HUES6 (cell line): ENCODE results near the gene NKAIN1.

Experiments used
- H3K27ac ChIP-seq: 2 replicates; pipeline ENCODE4 v1.7.0; 2013; ENCODE audit warnings: low read depth, mild to moderate bottlenecking, low read length, inconsistent platforms
- H3K27me3 ChIP-seq: 2 replicates; pipeline ENCODE4 v1.6.1; 2013; ENCODE audit warnings: low read length; ENCODE audit not compliant: control insufficient read depth, insufficient read depth
- H3K36me3 ChIP-seq: 2 replicates; pipeline ENCODE4 v1.6.1; 2013; ENCODE audit warnings: low read length; ENCODE audit not compliant: control insufficient read depth, insufficient read depth
- H3K4me1 ChIP-seq: 2 replicates; pipeline ENCODE4 v1.6.1; 2013; ENCODE audit warnings: low read length; ENCODE audit not compliant: control insufficient read depth, insufficient read depth
- H3K4me3 ChIP-seq: 2 replicates; pipeline ENCODE4 v1.5.1; 2013; ENCODE audit warnings: low read depth, low read length
- H3K9ac ChIP-seq: one replicate; pipeline ENCODE4 v1.6.1; 2013; ENCODE audit warnings: mild to moderate bottlenecking, low read length
- H3K9me3 ChIP-seq: 2 replicates; pipeline ENCODE4 v1.6.1; 2013; ENCODE audit warnings: low read depth, low read length; ENCODE audit not compliant: control insufficient read depth, insufficient read depth

NKAIN1 gene

DNA sequence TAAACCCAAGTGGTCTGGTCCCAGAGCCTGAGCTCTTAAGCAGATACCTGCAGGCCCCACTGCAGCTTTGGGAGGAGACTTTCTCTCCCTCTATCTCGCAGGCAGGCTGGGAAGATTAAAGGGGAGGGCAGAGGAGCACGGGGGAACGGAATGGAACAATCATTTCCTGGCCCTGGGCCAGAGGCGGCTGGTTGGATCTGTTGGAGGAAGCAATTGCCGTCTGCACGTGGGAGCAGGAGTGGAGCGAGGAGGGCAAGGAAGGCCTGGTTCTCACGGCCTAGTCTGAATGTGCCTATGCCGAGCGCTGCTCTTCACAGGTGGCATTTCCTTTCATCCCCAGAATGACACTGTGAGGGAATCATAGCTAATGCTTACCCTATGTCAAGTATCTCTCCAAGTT lies 23.7 kb downstream of the NKAIN1 start:
- Histone ChIP-seq H3K4me3 (no peak overlapping the region), H3K9me3 (no peaks in the 10 kb centered on the region), H3K36me3 (no peaks in the 10 kb centered on the region), H3K4me1 (peaks cover 13% of the 10 kb centered on the region), H3K27me3 (no peaks in the 10 kb centered on the region), H3K27ac (no peak overlapping the region), H3K9ac (no peak overlapping the region)

DNA sequence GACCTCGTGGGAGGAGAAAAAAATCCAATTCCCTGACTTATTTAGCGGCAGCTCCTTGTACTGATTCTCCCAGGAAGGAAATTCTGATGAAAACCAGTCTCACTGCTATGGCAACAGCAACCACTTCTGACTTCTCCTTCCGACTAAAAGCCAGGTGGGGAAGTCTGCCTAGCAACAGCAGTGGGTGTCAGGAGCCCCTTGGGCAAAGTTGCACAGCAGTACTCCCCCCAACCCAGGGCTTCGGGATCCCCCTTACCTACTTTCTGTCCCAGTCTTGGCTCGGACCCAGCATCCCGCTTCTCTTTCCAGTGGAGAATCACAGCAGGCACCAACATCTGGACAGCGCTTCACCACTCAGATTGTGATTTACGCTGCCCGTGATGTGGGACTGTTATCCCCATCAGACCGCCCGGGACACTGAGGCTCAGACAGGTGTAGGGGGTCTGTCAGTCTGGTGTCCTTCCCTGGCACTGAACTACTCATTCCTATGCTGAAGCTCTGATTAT lies 24.6 kb downstream of the NKAIN1 start:
- H3K9me3 ChIP-seq: no peaks in the 10 kb centered on the region
- H3K4me1 ChIP-seq: peaks cover 13% of the 10 kb centered on the region
- no peak overlapping the region for H3K9ac ChIP-seq
- H3K27me3 ChIP-seq: no peaks in the 10 kb centered on the region
- H3K36me3 ChIP-seq: no peaks in the 10 kb centered on the region
- no peak overlapping the region for H3K27ac ChIP-seq
- H3K4me3 ChIP-seq: no peak overlapping the region

DNA sequence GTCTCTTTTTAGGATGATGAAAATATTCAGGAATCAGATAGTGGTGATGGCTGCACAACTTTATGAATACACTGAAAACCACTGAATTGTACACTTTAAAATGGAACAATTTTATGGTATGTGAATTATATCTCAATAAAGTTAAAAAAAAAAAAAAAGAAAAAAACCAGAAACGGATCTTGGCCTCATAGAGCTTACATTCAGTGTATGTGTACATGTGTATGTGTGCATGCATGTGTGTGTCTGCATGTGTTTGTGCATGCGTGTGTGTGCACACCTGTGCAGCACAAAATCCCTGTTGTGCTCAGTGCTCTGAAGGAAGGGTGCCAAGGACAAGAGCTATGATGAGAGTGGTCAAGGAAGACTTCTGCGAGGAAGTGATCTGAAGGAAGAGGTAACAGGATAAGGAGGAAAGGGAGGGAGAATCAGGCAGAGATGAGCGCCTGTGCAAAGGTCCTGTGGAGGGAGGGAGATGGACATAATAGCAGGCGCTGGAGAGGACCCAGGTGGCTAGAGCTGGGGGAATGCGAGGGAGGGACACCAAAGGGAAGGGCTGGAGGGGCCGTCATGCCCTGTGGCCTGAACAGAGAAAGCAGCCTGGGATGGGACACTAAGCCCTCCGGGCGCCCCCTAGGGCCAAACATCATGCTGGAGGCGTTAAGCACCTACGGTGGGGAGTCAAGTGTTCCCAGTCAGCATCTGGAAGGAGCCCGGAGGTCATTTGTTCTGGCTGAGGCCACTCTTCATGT lies 25.2 kb downstream of the NKAIN1 start:
- peaks cover 13% of the 10 kb centered on the region for H3K4me1 ChIP-seq
- H3K36me3 ChIP-seq: no peaks in the 10 kb centered on the region
- H3K9ac ChIP-seq: no peak overlapping the region
- no peak overlapping the region for H3K4me3 ChIP-seq
- H3K27me3 ChIP-seq: no peaks in the 10 kb centered on the region
- no peak overlapping the region for H3K27ac ChIP-seq
- H3K9me3 ChIP-seq: no peaks in the 10 kb centered on the region

DNA sequence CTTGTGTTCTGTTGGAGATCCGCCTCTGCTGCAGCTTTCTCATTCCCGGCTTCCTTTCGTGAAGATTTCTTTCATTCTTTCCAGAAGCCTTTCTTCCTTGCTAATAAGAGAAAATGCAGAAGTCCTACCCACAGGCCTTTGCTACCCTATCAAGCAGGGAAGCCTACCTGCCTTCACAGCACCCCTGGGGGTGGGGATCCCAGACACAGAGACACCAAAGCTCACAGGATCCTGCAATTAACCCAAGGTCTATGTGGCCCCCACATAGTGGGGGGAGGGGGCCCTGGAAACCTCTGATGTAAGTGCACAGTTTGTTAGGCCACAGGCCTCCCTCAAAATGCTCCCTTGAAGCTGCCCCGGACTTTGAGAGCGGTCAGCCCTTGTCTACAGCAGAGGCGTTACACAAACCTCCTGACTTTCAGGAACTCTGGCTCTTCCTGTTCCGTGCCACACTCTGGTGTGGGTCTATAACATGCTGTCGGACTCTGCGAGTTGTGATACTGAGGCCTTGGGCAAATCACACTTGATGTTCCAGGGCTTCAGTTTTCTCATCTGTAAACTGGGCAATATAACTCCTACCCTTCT lies 31.2 kb downstream of the NKAIN1 start:
- H3K36me3 ChIP-seq: no peaks in the 10 kb centered on the region
- no peak overlapping the region for H3K4me3 ChIP-seq
- H3K27me3 ChIP-seq: no peaks in the 10 kb centered on the region
- no peaks in the 10 kb centered on the region for H3K9me3 ChIP-seq
- no peaks in the 10 kb centered on the region for H3K4me1 ChIP-seq
- no peak overlapping the region for H3K9ac ChIP-seq
- H3K27ac ChIP-seq: no peak overlapping the region

DNA sequence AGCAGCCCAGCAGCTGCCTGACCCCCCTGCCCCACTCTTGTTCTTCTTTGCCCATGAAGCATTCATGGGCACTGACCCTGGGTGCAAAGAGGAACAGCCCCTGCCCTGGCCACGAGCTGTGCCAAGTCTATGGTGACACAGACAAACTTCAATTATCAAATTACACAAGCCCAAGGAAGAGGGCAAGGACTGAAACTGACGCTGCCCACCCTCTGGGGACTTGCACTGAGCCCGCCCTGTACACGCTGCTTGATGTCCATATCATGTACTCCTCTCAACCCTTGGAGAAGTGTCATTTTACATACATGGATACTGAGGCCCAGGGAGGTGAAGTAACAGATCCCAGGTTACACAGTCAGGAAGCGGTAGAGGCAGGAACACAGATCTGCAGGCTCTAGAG lies 32.1 kb downstream of the NKAIN1 start:
- H3K27me3 ChIP-seq: no peaks in the 10 kb centered on the region
- H3K9ac ChIP-seq: no peak overlapping the region
- no peaks in the 10 kb centered on the region for H3K9me3 ChIP-seq
- no peak overlapping the region for H3K4me3 ChIP-seq
- H3K27ac ChIP-seq: no peak overlapping the region
- no peaks in the 10 kb centered on the region for H3K4me1 ChIP-seq
- no peaks in the 10 kb centered on the region for H3K36me3 ChIP-seq

DNA sequence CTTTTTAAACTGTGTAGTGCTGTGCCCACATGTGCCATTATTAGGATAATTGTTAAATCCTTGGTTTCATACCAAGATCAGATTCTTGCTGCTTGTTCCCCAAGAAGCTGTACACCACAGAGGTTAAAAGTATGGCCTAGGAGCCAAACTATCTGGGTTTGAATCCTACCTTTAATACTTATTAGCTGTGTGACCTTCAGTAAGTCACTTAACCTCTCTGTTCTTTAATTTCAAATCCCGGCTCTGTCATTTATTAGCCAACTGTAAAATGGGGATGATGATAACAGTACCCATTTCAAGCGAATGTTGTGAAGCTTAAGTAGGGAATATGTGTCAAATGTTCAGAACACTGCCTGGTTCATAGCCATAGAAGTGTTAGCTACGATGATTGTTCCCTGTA lies 32.6 kb downstream of the NKAIN1 start:
- no peak overlapping the region for H3K9ac ChIP-seq
- no peak overlapping the region for H3K27ac ChIP-seq
- no peaks in the 10 kb centered on the region for H3K4me1 ChIP-seq
- no peaks in the 10 kb centered on the region for H3K27me3 ChIP-seq
- H3K36me3 ChIP-seq: no peaks in the 10 kb centered on the region
- no peak overlapping the region for H3K4me3 ChIP-seq
- no peaks in the 10 kb centered on the region for H3K9me3 ChIP-seq

DNA sequence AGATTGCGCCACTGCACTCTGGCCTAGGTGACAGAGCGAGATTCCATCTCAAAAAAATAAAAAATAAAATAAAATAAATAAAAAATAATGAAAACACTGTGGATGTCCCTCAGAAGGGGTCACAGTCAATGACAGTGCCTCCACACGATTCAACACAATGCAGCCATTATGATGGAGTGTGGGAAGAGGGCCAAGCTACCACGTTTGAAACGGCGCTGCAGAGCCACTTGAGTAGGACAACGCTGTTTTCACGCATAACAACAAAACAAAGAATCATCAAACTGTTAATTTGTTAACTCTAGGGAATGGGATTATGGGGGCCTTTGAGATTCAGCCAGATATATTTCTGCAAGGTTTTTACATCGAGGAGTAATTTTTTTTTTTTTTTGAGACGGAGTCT lies 36.5 kb downstream of the NKAIN1 start:
- Histone ChIP-seq H3K4me3 (no peak overlapping the region), H3K27ac (no peak overlapping the region), H3K9ac (no peak overlapping the region), H3K9me3 (no peaks in the 10 kb centered on the region), H3K27me3 (no peaks in the 10 kb centered on the region), H3K36me3 (no peaks in the 10 kb centered on the region), H3K4me1 (0 out of 2 replicates have a peak, but pooled peaks cover 3% of the 10 kb centered on the region)

DNA sequence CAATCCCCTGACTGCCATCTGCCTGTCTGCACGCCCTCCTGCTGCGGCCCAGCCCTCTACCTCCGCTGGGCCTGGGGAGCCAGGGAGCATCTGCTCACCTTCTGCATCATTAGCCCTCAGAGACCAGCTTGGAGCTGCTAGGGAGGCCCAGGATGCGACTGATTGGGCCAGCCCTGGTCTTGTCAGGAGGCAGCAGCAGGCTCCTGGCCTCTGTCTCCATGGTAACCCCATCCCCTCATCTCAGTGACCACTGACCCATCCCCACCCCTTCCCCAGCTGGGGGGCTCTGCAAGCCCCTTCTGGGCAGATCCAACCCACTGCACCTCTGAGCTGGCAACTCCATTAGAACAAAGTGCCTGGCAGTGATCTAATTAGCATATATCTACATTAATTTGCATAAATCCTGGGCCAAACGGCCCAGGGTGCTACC lies 37.7 kb downstream of the NKAIN1 start:
- H3K4me3 ChIP-seq: no peak overlapping the region
- H3K9ac ChIP-seq: no peak overlapping the region
- no peaks in the 10 kb centered on the region for H3K9me3 ChIP-seq
- 0 out of 2 replicates have a peak, but pooled peaks cover 3% of the 10 kb centered on the region for H3K4me1 ChIP-seq
- H3K27me3 ChIP-seq: no peaks in the 10 kb centered on the region
- H3K27ac ChIP-seq: no peak overlapping the region
- H3K36me3 ChIP-seq: no peaks in the 10 kb centered on the region

DNA sequence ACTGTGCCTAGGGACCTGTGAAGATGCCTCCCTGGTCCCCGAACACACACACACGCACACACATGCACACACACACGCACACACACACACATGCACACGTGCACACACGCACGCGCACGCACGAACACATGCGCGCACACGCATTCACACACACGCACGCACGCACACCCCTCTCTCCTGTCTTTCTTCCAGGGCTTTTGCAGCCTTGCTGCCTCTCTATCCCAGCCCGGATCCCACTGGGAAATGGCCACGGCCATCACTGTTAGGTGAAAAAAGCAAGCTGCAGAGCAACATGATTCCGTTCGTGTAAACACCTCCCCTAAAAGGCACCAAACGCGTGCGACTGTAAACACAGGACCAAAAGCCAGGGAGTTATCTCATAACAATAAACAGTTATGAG lies 39.7 kb downstream of the NKAIN1 start:
- Histone ChIP-seq H3K9me3 (no peaks in the 10 kb centered on the region), H3K9ac (no peak overlapping the region), H3K4me3 (no peak overlapping the region), H3K27me3 (no peaks in the 10 kb centered on the region), H3K4me1 (0 out of 2 replicates have a peak, but pooled peaks cover 3% of the 10 kb centered on the region), H3K36me3 (no peaks in the 10 kb centered on the region), H3K27ac (no peak overlapping the region)

DNA sequence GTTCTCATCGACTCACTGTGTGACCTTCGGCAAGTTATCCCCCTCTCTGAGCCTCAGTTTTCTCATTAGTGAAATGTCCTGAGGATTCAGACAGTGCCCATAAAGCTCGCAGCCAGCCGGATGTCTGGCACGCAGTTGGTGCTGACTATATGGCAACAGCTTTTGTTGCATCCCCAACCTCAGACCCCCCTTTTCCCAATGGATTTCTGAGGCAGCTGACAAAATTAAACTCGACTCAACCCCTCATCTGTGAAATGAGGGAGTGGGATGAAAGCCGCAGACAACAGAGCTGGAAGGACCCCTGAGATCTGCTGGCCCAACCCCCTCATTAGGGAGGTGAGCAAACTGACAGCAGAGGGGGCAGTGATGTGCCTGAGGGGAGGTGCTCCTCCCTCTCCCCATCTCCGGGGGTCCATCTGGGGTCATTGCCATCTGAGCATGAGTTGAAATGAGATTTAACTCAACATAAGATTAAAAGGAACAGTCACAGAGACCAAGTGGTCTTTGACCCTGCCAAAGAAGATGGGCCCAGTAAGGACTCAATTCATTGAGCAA lies 40.4 kb downstream of the NKAIN1 start:
- H3K36me3 ChIP-seq: no peaks in the 10 kb centered on the region
- no peak overlapping the region for H3K27ac ChIP-seq
- H3K4me3 ChIP-seq: no peak overlapping the region
- no peaks in the 10 kb centered on the region for H3K9me3 ChIP-seq
- 0 out of 2 replicates have a peak, but pooled peaks cover 3% of the 10 kb centered on the region for H3K4me1 ChIP-seq
- H3K9ac ChIP-seq: no peak overlapping the region
- H3K27me3 ChIP-seq: no peaks in the 10 kb centered on the region

DNA sequence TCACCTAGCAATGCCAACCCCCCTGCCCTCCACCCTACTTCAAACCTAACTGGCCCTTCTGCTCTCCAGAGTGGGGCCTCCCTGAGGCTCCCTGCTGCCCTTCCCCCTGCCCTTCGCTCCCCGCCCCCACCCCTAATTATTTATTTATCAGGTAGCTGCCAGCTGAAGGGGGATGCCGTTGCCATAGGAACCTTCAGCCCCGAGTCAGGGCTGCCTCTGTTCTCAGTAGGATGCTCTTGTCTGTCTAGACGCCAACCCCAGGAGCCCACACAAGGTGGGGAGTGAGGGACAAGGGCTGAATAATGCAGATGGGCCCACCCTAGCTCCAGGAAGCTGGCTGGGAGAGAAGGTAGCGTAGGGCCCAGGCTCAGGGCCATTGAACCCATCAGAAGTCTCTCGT lies 41.1 kb downstream of the NKAIN1 start:
- no peak overlapping the region for H3K27ac ChIP-seq
- no peak overlapping the region for H3K4me3 ChIP-seq
- H3K36me3 ChIP-seq: no peaks in the 10 kb centered on the region
- H3K9me3 ChIP-seq: no peaks in the 10 kb centered on the region
- no peak overlapping the region for H3K9ac ChIP-seq
- H3K4me1 ChIP-seq: 0 out of 2 replicates have a peak, but pooled peaks cover 3% of the 10 kb centered on the region
- no peaks in the 10 kb centered on the region for H3K27me3 ChIP-seq
